Neural crest cell (in vitro differentiated cells): ENCODE measurements around the gene DLGAP4. TPM values are rescaled to one million over a fixed set of nuclear protein-coding genes. Genes with fewer than 3 reads are reported as not detected.

ENCODE experiments used
- DNase-seq: peaks from one replicate; pipeline ENCODE4 v3.0.0; 2021; ENCODE audit warnings: low read depth, mixed read lengths, low spot score
- H3K27ac Mint-ChIP-seq: one replicate; pipeline ENCODE4 v1.8.0; 2021; ENCODE audit warnings: mild to moderate bottlenecking, mixed read lengths; ENCODE audit not compliant: unreplicated experiment
- H3K27me3 Mint-ChIP-seq: 2 replicates; pipeline ENCODE4 v1.8.0; 2021; ENCODE audit warnings: low read depth, mild to moderate bottlenecking, mixed read lengths
- H3K36me3 Mint-ChIP-seq: 2 replicates; pipeline ENCODE4 v1.8.0; 2021; ENCODE audit warnings: low read depth, mild to moderate bottlenecking, mixed read lengths
- H3K4me1 Mint-ChIP-seq: 2 replicates; pipeline ENCODE4 v1.8.0; 2021; ENCODE audit warnings: mixed read lengths
- H3K4me3 Mint-ChIP-seq: one replicate; pipeline ENCODE4 v1.8.0; 2021; ENCODE audit warnings: mild to moderate bottlenecking, mixed read lengths
- H3K9me3 Mint-ChIP-seq: 2 replicates; pipeline ENCODE4 v1.8.0; 2021; ENCODE audit warnings: mixed read lengths
- total RNA-seq: library from RNA; stranded (reverse); gene quantifications from 2 replicates; pipeline ENCODE4 v1.2.1, GENCODE V29; 2021
- TF ChIP-seq, protein P1 (sequence below): fragments of 200-600 bp; sonication (generic); conservative IDR thresholded peaks from 2 replicates; pipeline ENCODE4 v1.5.0; 2021; ENCODE audit warnings: antibody characterized with exemption, mild to moderate bottlenecking

DLGAP4 gene
- total RNA-seq, 1 donor from 2014 or later: 95.6 TPM

DNA sequence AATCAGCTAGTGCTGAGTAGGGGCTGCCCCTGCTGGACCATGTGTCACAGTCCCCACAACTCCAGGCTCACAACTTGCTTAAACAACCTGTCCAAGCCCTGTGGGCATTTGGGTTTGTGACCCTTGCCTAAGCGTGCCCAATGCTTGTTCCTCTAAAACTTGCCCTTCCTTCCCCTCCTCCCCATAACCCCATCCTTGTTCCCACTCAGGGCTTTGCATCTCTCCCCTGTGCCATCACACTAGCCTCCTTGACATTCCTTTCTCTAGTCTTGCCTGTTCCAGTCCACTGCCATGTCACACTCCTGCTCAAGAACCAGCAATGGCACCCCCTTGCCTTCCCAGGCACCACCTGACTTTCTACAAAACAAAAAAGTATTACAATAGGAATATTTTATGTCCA lies 2.3 kb upstream of the DLGAP4 start:
- Mint-ChIP-seq H3K4me3 (no peak overlapping the region), H3K9me3 (no peaks in the 10 kb centered on the region), H3K27me3 (peaks cover 90% of the 10 kb centered on the region), H3K27ac (no peak overlapping the region), H3K4me1 (peaks cover 9% of the 10 kb centered on the region), H3K36me3 (no peaks in the 10 kb centered on the region)
- TF ChIP-seq, protein P1, sequence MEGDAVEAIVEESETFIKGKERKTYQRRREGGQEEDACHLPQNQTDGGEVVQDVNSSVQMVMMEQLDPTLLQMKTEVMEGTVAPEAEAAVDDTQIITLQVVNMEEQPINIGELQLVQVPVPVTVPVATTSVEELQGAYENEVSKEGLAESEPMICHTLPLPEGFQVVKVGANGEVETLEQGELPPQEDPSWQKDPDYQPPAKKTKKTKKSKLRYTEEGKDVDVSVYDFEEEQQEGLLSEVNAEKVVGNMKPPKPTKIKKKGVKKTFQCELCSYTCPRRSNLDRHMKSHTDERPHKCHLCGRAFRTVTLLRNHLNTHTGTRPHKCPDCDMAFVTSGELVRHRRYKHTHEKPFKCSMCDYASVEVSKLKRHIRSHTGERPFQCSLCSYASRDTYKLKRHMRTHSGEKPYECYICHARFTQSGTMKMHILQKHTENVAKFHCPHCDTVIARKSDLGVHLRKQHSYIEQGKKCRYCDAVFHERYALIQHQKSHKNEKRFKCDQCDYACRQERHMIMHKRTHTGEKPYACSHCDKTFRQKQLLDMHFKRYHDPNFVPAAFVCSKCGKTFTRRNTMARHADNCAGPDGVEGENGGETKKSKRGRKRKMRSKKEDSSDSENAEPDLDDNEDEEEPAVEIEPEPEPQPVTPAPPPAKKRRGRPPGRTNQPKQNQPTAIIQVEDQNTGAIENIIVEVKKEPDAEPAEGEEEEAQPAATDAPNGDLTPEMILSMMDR: no peak
- DNase-seq: no peak

DNA sequence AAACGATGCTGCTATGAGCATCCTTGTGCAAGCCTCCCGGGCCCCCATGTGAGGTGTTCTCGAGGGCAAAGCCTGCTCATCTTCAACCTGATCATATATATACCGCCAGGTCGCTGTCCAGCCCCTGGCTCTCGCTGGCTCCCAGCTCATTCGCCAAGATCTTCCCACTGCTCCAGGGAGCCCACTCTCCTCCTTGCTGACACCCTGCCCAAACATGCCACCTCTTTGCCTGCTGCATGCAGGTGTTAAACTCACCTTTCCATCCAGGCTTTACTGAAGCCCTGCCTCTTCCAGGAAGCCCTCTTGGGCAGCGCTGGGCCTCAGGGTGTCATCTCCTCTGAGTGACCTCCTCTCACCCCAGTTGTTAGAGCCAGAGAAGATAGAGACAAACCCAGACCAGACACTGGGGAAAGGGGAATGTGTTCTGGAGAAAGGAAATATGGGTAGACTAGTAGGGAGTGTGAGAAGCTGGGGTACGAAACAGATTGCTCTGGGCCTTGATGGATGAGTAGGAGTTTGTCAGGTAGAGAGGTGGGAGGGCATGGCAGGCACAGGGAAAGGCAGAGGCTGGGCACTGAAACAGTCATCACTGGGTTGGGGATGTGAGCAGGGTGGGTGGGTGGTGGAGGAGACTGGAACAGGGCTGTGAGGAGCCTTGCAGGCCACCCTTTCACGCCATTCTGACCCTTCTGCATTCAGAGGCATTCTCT lies 1.2 kb upstream of the DLGAP4 start:
- TF ChIP-seq, protein P1: no peak
- H3K4me1 Mint-ChIP-seq: peaks cover 9% of the 10 kb centered on the region
- H3K27me3 Mint-ChIP-seq: peaks cover 90% of the 10 kb centered on the region
- no peak overlapping the region for H3K27ac Mint-ChIP-seq
- no peak for DNase-seq
- H3K9me3 Mint-ChIP-seq: no peaks in the 10 kb centered on the region
- H3K4me3 Mint-ChIP-seq: peak overlapping the region; percentile 83
- no peaks in the 10 kb centered on the region for H3K36me3 Mint-ChIP-seq

DNA sequence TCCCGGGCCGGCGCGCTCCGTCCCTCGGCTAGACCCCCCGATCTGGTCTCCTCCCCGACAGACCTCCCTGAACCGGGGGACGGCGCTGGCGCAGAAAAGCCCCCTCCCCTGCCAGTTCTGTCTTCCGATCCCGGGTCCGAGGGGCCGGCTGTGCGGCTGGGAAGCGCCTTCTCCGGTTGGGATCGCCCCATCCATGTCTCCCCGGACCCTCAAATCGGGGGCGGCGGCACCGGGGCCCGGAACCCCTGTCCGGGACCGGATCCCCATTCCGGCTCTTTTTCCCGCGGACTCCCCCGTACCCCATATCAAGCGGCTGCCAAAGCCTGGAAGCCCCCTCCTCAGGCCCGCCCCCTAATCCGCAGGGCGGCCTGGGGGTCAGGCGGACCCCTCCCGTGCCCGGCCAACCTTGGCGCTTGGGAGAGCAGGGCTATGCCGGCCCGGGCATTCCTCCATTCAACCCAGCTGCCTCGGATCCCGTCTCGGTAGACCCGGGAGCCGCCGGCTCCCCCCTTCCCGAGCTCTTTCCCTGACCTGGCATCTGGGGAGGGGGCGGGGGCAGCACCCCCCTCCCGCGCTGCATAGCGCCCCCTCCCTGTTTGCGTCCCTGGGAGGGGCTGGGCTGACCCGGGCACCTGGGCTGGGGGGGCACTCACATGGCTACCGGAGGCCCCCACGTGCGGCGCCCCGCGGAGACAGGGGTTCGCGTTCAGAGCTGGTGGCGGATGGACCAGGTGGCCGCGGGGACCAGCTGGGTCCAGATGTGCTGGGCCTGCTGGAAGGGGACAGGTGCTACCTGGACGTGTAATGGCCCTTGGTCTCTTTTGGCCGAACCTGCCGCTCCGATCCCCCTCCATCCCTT lies 643 bp downstream of the DLGAP4 start:
- H3K36me3 Mint-ChIP-seq: no peaks in the 10 kb centered on the region
- DNase-seq: no peak
- H3K9me3 Mint-ChIP-seq: no peaks in the 10 kb centered on the region
- TF ChIP-seq, protein P1: no peak
- peaks cover 91% of the 10 kb centered on the region for H3K27me3 Mint-ChIP-seq
- H3K4me1 Mint-ChIP-seq: peaks cover 9% of the 10 kb centered on the region
- H3K4me3 Mint-ChIP-seq: peak overlapping the region; percentile 65
- no peak overlapping the region for H3K27ac Mint-ChIP-seq

DNA sequence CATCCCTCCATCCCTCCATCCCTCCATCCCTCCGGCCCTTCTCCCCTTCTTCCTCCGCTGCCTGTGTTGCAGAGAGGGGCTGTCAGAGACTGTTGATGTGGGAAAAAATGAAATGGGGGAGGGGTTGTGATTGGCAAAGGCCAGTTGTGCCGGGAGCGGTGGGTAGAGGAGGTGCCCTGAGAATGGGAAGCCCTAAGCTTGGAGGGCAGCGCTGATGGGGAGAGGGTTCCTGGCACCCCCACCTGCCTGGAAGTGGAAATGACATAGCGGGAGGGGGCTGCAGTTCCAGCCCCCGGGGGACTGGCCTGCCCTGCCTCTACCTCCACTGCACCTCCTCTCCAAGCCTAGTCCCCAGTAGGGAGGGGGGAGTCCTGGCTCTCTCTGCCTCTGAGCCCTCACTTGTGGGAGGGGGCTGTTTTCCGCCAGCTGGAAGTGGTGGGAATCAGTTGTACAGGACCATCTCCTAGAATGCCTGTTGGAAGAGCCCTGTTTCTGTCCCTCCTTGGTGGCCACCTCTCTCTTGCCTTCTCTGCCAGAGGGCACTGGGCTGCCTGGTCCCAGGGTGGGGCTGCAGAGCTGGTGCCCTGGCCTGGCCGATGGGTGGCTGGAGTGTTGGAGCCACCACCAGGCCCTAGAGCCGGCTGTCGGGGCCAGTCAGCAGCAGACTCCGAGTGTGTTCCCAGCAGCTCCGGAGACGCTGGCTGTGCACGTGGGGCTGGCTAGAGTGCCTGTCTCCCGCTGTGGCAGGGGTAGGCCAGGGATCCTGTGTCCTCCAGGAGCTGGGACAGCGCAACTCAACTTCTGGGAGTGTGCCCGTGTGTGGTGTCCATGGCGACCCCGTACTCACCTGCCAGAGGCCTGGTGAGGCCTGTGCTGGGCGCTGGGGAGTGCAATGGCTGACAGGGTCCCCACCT lies 1.5 kb downstream of the DLGAP4 start:
- Mint-ChIP-seq H3K36me3 (no peaks in the 10 kb centered on the region), H3K4me1 (peaks cover 9% of the 10 kb centered on the region), H3K27ac (no peak overlapping the region), H3K4me3 (peak overlapping the region; percentile 66), H3K9me3 (no peaks in the 10 kb centered on the region), H3K27me3 (peaks cover 91% of the 10 kb centered on the region)
- DNase-seq: no peak
- TF ChIP-seq, protein P1: no peak

DNA sequence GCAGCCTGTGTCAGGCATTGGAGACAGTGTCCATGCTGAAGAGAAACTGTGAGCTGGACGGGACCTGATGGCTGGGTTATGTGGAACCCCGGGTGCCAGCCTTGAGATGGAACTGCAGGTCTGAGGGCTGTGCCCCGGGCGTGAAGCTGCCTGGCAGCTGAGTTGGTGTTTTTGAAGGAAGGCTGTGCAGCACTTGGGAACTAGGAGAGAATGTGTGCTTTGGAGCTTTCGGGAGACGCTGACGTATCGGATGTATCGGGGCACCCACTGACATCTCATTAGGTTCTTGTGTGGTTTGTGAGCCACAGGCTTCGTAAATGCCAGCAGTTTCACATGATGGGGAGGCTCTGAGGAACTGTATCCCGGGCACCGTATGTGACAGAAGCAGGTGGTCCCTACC lies 2.2 kb downstream of the DLGAP4 start:
- no peak overlapping the region for H3K27ac Mint-ChIP-seq
- H3K9me3 Mint-ChIP-seq: no peaks in the 10 kb centered on the region
- H3K4me3 Mint-ChIP-seq: peak overlapping the region; percentile 66
- TF ChIP-seq, protein P1: no peak
- no peak for DNase-seq
- H3K4me1 Mint-ChIP-seq: peaks cover 9% of the 10 kb centered on the region
- peaks cover 86% of the 10 kb centered on the region for H3K27me3 Mint-ChIP-seq
- H3K36me3 Mint-ChIP-seq: no peaks in the 10 kb centered on the region
